Measurements from ENCODE around the gene ZNF324B.

ZNF324B gene

DNA sequence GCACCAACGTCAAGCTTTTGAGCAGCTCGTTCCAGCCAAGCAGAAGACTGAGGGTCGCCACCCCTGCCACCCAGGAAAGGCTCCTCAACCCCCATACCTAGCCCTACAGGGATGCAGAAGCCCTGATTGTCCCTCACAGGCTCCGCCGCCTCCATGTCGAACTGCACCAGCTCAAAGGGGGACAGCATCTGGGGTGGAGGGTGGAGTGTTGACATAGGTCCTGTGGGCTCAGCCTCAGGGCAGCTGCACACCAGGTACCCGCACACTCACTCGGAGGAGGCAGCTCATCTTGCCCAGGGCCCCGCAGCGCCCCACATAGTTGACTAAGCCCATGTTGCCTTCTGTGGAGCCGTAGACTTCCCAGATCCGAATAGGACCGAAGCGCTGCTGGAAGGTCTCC is 48.8 kb downstream of the ZNF324B start:
- TF ChIP-seq CREB1 (IDR thresholded peaks at IDR 0.05; ENCODE audit: low read depth) (no peak), CEBPB (IDR thresholded peaks at IDR 0.05) (no peak), YY1 (IDR thresholded peaks at IDR 0.05; ENCODE audit: low read depth) (no peak), EGR1 (IDR thresholded peaks at IDR 0.05) (no peak), TAF1 (IDR thresholded peaks at IDR 0.05; ENCODE audit: low read depth) (no peak), TCF12 (IDR thresholded peaks at IDR 0.05; ENCODE audit: low read depth) (no peak), NFIC (IDR thresholded peaks at IDR 0.05) (no peak), ZBTB7A (IDR thresholded peaks at IDR 0.05; ENCODE audit: low read depth) (no peak)
- TF ChIP-seq, protein P1, sequence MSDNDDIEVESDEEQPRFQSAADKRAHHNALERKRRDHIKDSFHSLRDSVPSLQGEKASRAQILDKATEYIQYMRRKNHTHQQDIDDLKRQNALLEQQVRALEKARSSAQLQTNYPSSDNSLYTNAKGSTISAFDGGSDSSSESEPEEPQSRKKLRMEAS (IDR thresholded peaks at IDR 0.05) = no peak
- TF ChIP-seq, protein P2, sequence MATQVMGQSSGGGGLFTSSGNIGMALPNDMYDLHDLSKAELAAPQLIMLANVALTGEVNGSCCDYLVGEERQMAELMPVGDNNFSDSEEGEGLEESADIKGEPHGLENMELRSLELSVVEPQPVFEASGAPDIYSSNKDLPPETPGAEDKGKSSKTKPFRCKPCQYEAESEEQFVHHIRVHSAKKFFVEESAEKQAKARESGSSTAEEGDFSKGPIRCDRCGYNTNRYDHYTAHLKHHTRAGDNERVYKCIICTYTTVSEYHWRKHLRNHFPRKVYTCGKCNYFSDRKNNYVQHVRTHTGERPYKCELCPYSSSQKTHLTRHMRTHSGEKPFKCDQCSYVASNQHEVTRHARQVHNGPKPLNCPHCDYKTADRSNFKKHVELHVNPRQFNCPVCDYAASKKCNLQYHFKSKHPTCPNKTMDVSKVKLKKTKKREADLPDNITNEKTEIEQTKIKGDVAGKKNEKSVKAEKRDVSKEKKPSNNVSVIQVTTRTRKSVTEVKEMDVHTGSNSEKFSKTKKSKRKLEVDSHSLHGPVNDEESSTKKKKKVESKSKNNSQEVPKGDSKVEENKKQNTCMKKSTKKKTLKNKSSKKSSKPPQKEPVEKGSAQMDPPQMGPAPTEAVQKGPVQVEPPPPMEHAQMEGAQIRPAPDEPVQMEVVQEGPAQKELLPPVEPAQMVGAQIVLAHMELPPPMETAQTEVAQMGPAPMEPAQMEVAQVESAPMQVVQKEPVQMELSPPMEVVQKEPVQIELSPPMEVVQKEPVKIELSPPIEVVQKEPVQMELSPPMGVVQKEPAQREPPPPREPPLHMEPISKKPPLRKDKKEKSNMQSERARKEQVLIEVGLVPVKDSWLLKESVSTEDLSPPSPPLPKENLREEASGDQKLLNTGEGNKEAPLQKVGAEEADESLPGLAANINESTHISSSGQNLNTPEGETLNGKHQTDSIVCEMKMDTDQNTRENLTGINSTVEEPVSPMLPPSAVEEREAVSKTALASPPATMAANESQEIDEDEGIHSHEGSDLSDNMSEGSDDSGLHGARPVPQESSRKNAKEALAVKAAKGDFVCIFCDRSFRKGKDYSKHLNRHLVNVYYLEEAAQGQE (IDR thresholded peaks at IDR 0.05; ENCODE audit: low read depth) = no peak
